ENCODE results near the gene FAM83G.

GRCh38 chr17:18992454-18993130 lies 12.0 kb downstream of the FAM83G start:
- no peak for TF ChIP-seq ZNF707 (tag by site-specific recombination; IDR thresholded peaks at IDR 0.05)
- TF ChIP-seq KLF10 (tag by site-specific recombination; IDR thresholded peaks at IDR 0.05) = no peak
- no peak for TF ChIP-seq CTCF (tag by site-specific recombination; IDR thresholded peaks at IDR 0.05)
- TF ChIP-seq YY1 (tag by site-specific recombination; IDR thresholded peaks at IDR 0.05) = no peak
- TF ChIP-seq HOXD13 (CRISPR knock-in tag; IDR thresholded peaks at IDR 0.05; ENCODE audit: borderline replicate concordance) = no peak
- TF ChIP-seq ZBTB17 (tag by site-specific recombination; IDR thresholded peaks at IDR 0.05) = no peak
- TF ChIP-seq ZBTB21 (tag by site-specific recombination; IDR thresholded peaks at IDR 0.05) = no peak
- no peak for TF ChIP-seq ZNF416 (tag by site-specific recombination; IDR thresholded peaks at IDR 0.05)
- no peak for TF ChIP-seq ZNF311 (tag by site-specific recombination; IDR thresholded peaks at IDR 0.05; ENCODE audit: borderline replicate concordance)
- TF ChIP-seq ZIC2 (tag by site-specific recombination; IDR thresholded peaks at IDR 0.05) = no peak
- TF ChIP-seq, protein P1, sequence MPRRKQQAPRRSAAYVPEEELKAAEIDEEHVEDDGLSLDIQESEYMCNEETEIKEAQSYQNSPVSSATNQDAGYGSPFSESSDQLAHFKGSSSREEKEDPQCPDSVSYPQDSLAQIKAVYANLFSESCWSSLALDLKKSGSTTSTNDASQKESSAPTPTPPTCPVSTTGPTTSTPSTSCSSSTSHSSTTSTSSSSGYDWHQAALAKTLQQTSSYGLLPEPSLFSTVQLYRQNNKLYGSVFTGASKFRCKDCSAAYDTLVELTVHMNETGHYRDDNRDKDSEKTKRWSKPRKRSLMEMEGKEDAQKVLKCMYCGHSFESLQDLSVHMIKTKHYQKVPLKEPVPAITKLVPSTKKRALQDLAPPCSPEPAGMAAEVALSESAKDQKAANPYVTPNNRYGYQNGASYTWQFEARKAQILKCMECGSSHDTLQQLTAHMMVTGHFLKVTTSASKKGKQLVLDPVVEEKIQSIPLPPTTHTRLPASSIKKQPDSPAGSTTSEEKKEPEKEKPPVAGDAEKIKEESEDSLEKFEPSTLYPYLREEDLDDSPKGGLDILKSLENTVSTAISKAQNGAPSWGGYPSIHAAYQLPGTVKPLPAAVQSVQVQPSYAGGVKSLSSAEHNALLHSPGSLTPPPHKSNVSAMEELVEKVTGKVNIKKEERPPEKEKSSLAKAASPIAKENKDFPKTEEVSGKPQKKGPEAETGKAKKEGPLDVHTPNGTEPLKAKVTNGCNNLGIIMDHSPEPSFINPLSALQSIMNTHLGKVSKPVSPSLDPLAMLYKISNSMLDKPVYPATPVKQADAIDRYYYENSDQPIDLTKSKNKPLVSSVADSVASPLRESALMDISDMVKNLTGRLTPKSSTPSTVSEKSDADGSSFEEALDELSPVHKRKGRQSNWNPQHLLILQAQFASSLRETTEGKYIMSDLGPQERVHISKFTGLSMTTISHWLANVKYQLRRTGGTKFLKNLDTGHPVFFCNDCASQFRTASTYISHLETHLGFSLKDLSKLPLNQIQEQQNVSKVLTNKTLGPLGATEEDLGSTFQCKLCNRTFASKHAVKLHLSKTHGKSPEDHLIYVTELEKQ (tag by site-specific recombination; IDR thresholded peaks at IDR 0.05; ENCODE audit: borderline replicate concordance) = no peak
- no peak for TF ChIP-seq MZF1 (tag by site-specific recombination; IDR thresholded peaks at IDR 0.05; ENCODE audit: borderline replicate concordance)
- no peak for TF ChIP-seq ZNF621 (tag by site-specific recombination; IDR thresholded peaks at IDR 0.05)
